Activated CD8-positive, alpha-beta memory T cell treated with anti-CD3 and anti-CD28 coated beads, Interleukin-2, amount 50 U/mL, for 1 hour (primary cell): Measurements from ENCODE around the gene DHX38.

ENCODE experiments used
- DNase-seq: peaks from one replicate; pipeline ENCODE4 v3.0.0-alpha.2; 2020; ENCODE audit errors: extremely low read depth

The DHX38 gene

DNA sequence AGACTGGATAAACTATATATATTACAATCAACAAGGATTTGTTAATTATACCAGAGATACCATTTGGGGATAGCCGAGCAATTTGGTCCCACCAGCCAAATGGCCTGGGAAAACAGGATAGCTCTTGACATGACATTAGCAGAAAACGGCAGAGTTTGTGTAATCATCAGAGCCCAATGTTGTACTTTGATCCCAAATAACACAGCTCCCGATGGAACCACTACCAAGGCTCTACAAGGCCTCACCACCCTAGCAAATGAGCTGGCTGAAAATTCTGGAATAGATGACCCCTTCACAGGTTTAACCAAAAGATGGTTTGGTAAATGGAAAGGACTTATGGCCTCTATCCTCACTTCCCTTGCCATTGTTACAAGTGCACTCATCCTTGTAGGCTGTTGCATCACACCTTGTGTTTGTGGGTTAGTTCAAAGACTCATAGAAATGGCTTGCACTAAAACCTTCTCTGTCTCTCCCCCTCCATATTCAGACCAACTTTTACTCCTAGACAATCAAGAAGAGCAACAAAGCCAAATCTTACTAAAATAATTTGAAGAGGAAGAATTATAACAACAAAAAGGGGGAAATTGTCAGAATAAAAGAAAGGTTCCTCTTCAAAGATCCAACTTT, 9.8 kb upstream of the DHX38 start:
- DNase-seq: no peak

DNA sequence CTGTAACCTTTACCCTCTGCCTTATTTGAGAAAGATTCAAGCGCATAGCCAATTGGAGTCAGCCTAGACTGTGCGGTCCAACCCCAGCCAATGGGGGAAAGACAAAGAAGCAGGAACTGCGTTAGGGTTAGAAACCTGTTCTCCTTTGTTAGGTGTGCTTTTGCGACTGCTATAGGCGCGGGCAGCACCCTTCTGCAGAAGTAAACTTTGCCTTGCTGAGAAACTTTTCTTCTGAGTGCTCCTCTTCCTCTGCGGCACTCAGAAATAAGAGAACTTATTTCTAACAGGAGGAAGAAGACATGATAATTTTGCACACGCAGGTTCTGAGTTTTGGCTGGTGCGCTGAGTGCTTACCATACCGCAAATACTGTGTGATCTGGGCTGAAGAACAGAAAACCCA, 9.2 kb upstream of the DHX38 start:
- DNase-seq: no peak

DNA sequence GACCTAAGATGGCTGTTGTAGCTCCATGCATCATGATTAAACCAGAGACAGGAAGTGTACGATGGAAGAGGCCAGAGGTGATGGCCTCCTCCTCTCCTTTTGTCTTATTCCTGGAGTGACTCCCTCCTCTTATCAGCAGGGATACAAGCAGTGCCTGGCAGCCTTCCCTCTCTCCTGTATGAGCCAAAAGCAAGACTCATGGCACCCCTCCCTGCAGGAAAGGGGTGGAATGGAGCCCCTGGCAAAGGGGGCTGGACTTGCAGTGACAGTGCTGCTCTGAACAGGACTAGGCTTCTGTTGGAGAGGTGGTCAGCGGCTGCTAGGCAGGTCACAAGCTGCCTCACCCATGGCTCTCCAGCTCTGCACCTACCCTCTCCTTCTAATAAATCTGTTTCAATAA, 8.6 kb upstream of the DHX38 start:
- no peak for DNase-seq

DNA sequence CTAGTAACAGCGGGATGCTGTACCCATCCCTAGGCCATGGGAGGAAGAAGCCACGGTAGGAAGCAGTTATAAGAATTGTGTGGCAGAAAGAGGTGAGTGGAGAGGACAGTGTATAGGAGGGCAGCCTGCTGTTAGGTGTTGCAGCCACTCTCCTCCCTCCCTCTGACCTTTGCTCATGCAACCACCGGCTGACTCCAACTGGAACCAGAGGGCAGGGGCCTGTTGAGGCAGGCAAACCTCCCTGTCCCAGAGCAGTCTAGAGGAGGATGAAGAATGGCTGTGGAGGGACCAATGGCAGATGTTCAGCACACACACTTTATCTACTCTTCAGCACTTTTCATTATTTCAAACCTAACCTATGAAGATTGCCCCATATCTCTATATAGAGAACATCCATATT, 2.4 kb upstream of the DHX38 start:
- no peak for DNase-seq

- no peak for DNase-seq
Observed at GRCh38 chr16:72092832-72093447, 707 bp upstream of the DHX38 start.

DNA sequence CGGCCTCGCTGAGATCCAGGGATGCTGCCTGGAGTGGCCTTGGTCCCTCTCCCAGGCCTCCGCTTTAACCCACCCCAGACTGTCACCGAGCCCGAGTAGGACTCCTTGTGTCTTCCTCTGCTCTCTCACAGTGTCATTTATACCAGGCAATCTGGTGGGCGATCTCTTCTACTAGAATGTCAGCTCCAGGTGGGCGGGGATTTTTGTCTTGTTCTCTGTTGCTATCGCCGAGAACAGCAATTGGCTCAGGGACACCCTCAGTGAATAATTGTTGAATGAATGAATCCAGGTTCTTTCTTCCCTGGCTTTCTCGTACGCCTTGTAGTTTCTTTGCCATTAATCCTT, 591 bp downstream of the DHX38 start:
- DNase-seq: no peak

DNA sequence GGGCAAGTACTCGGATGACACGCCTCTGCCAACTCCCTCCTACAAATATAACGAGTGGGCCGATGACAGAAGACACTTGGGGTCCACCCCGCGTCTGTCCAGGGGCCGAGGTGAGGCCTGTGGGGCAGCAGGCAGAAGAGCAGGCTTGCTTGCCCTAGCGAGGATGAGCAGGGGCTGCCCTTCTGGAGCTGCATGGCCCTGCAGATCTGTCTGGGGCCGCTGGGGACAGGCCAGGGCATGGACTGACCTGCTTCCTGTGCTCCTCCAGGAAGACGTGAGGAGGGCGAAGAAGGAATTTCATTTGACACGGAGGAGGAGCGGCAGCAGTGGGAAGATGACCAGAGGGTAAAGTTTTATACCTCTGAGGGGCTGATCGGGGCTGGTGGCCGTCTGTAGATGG, 5.3 kb downstream of the DHX38 start:
- DNase-seq: no peak

- DNase-seq: no peak
Observed at GRCh38 chr16:72099377-72099818, 5.8 kb downstream of the DHX38 start.

- DNase-seq: no peak
Observed at GRCh38 chr16:72101195-72101594, 7.5 kb downstream of the DHX38 start.

DNA sequence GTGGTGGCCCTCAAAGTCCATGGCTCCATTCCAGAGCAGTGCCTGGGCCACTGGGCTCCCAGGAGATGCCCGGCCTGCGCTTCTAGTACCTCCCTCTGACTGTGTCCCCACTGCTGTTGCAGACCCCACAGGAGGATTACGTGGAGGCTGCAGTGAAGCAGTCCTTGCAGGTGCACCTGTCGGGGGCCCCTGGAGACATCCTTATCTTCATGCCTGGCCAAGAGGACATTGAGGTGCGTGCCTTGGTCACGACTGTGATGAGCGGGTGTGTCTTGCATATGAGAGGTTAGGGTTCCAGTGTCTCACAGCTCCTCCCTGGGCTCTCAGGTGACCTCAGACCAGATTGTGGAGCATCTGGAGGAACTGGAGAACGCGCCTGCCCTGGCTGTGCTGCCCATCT, 11.3 kb downstream of the DHX38 start:
- DNase-seq: no peak

DNA sequence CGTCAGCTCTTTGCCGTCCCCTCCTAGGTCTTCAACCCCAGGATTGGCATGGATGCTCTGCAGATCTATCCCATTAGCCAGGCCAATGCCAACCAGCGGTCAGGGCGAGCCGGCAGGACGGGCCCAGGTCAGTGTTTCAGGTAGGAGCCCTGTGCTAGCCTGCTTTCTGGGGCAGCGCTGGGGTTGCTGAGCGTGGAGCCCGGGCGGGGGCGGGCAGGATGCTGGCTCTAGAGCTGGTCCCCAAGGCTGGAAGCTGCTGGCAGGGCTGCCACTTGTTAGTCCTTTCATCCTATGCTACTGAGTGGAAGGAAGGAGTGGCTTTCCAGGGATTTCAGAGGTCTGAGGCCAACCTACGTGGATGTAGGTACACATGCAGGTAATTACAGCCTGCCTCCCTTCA, 12.3 kb downstream of the DHX38 start:
- DNase-seq: no peak

- DNase-seq: no peak
Observed at GRCh38 chr16:72107371-72107770, 13.7 kb downstream of the DHX38 start.

DNA sequence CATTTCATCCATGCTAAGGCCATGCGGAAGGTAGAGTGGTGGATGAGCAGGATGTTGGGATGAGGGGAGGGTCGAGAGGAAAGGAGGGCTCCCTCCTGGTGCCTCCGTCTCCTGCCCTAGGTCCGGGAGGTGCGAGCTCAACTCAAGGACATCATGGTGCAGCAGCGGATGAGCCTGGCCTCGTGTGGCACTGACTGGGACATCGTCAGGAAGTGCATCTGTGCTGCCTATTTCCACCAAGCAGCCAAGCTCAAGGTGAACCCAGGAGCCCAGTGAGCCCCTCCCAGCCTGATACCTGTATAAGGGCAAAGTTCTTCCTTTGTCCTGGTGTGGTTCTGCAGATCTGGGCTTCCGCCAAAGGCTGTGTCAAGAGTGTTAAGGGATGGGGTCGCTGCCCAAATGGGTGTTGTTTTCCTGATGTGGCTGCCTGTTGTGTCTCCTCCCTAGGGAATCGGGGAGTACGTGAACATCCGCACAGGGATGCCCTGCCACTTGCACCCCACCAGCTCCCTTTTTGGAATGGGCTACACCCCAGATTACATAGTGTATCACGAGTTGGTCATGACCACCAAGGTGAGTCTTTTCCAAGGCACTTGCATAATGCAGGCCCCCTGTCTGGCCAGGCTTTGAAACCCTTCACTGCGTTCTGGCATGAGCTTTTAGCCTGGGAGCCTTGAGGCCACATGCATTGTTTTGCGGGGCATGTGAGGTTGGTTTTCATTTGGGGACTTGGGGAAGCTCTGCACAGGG, 14.9 kb downstream of the DHX38 start:
- DNase-seq: no peak

GRCh38 chr16:72109300-72109699, 15.7 kb downstream of the DHX38 start:
- no peak for DNase-seq

GRCh38 chr16:72109966-72110530, 16.4 kb downstream of the DHX38 start:
- no peak for DNase-seq

- no peak for DNase-seq
Observed at GRCh38 chr16:72110662-72111615, 17.3 kb downstream of the DHX38 start.

DNA sequence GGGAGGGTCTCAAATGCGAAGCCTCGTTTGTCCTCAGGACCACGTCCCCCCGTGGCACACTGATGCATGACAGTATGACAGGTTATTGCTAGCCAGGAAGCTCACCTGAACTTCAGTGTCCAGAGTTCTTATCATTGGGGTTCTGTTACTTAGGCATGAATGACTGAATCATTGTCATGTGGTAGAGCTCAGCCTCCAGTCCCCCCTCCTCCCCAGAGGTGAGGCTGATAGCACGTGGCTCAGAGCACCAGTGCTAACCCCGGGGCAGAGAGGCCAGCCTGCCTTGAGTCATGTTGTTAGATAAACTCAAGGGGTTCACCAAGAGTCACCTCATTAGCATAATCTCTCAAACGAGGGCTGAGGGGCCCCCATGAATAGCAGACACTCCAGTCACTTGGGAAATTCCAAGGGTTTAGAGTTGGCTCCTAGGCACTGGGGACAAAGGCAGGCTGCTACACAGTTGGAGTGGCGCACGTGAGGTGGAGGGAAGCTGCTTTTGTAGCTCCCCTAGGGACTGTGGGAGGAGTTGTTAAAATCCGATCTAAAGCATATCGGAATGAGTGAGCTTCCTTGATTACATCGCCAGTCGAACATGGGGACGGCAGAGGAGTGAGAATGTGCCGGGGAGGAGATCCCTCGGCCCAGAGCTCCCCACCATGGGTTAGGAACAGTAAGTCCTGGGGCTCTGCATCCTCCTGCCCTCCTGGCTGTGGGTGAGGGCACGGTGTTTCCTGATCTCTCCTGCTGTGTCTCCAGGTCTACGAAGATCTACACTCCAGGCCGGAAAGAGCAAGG, 18.2 kb downstream of the DHX38 start:
- no peak for DNase-seq

- DNase-seq: no peak
Observed at GRCh38 chr16:72112452-72112792, 18.8 kb downstream of the DHX38 start.

GRCh38 chr16:72112906-72113615, 19.4 kb downstream of the DHX38 start:
- no peak for DNase-seq

GRCh38 chr16:72113616-72113945, 19.9 kb downstream of the DHX38 start:
- no peak for DNase-seq

DNA sequence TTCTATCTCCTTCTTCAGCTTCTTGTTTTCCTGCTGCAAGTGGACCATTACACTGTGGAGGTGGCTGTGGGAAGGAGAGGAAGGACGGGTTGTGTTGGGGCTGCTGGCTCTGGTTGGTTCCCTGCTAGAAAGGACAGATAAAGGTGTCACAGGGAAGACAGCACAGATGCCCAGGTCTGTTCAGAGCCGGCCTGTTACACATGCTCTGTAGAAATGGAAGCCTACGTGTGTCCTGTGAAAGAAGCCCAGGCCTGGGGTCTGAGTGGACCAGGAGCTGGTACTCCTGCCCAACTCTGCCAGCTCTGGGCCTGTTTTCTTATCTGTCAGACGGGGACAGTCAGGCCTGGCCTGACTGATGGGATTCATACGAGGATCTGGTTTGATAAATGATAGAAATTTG, 26.4 kb downstream of the DHX38 start:
- DNase-seq: no peak
